ENCODE data around the gene UBE2M. TPM values are rescaled to one million over a fixed set of nuclear protein-coding genes. Genes with fewer than 3 reads are reported as not detected.
A peak's percentile ranks its signal among the peaks of the same experiment; 100 is the strongest.

Gene UBE2M
- total RNA-seq, 1 experiment from 2014 or later: 133 TPM

- H3K27me3 Mint-ChIP-seq (ENCODE audit: insufficient read depth, unreplicated experiment): no peaks in the 10 kb centered on the region
- H3K4me1 Mint-ChIP-seq (ENCODE audit: low read depth, unreplicated experiment): no peaks in the 10 kb centered on the region
- no TSS peak for BruUV-seq (replicated peaks)
- DNase-seq: no peak
- peaks cover 18% of the 10 kb centered on the region for H3K36me3 Mint-ChIP-seq (ENCODE audit: insufficient read depth, unreplicated experiment)
- ChIA-PET POLR2A (no interaction called here), CTCF (no interaction called here)
- Histone ChIP-seq H3K9me3 (no peaks in the 10 kb centered on the region), H3K4me1 (no peaks in the 10 kb centered on the region), H3K36me3 (ENCODE audit: control insufficient read depth, insufficient read depth, low read length) (no peaks in the 10 kb centered on the region; the same call in 1 of the 2 replicates), H3K4me3 (ENCODE audit: low read depth, low read length) (no peak overlapping the region), H3K27me3 (replicated peaks; ENCODE audit: control insufficient read depth, insufficient read depth, low read length) (no peaks in the 10 kb centered on the region)
- H3K4me3 Mint-ChIP-seq (ENCODE audit: unreplicated experiment): no peak overlapping the region
- intact Hi-C loops (cut with micrococcal nuclease; ENCODE audit: unreplicated experiment): no loop called here
- H3K9me3 Mint-ChIP-seq (ENCODE audit: unreplicated experiment): no peaks in the 10 kb centered on the region
- no peak for TF ChIP-seq CTCF (IDR thresholded peaks at IDR 0.05; ENCODE audit: insufficient read depth in 1 of 2, low read depth in 1 of 2, low read length in 1 of 2, severe bottlenecking in 1 of 2, unreplicated experiment in 1 of 2)
- no peak overlapping the region for H3K27ac Mint-ChIP-seq (ENCODE audit: unreplicated experiment)
These were observed 24.6 kb upstream of the UBE2M start for GRCh38 chr19:58582985-58583384.

GRCh38 chr19:58581227-58582141 lies 23.1 kb upstream of the UBE2M start:
- Mint-ChIP-seq H3K4me1 (ENCODE audit: low read depth, unreplicated experiment) (no peaks in the 10 kb centered on the region), H3K4me3 (ENCODE audit: unreplicated experiment) (no peak overlapping the region), H3K27me3 (ENCODE audit: insufficient read depth, unreplicated experiment) (no peaks in the 10 kb centered on the region), H3K36me3 (ENCODE audit: insufficient read depth, unreplicated experiment) (peaks cover 18% of the 10 kb centered on the region), H3K9me3 (ENCODE audit: unreplicated experiment) (no peaks in the 10 kb centered on the region), H3K27ac (ENCODE audit: unreplicated experiment) (no peak overlapping the region)
- POLR2A ChIA-PET: no interaction called here
- intact Hi-C loops (cut with micrococcal nuclease; ENCODE audit: unreplicated experiment): no loop called here
- Histone ChIP-seq H3K9me3 (no peaks in the 10 kb centered on the region), H3K27me3 (replicated peaks; ENCODE audit: control insufficient read depth, insufficient read depth, low read length) (no peaks in the 10 kb centered on the region), H3K4me1 (no peaks in the 10 kb centered on the region), H3K36me3 (ENCODE audit: control insufficient read depth, insufficient read depth, low read length) (no peaks in the 10 kb centered on the region; the same call in 1 of the 2 replicates), H3K4me3 (ENCODE audit: low read depth, low read length) (no peak overlapping the region)
- CTCF ChIA-PET: no interaction called here
- BruUV-seq (replicated peaks): no TSS peak
- TF ChIP-seq CTCF (IDR thresholded peaks at IDR 0.05; ENCODE audit: insufficient read depth in 1 of 2, low read depth in 1 of 2, low read length in 1 of 2, severe bottlenecking in 1 of 2, unreplicated experiment in 1 of 2): peak in 1 of 2 experiments; percentile 23
- DNase-seq: peak; percentile 43 to 58

DNA sequence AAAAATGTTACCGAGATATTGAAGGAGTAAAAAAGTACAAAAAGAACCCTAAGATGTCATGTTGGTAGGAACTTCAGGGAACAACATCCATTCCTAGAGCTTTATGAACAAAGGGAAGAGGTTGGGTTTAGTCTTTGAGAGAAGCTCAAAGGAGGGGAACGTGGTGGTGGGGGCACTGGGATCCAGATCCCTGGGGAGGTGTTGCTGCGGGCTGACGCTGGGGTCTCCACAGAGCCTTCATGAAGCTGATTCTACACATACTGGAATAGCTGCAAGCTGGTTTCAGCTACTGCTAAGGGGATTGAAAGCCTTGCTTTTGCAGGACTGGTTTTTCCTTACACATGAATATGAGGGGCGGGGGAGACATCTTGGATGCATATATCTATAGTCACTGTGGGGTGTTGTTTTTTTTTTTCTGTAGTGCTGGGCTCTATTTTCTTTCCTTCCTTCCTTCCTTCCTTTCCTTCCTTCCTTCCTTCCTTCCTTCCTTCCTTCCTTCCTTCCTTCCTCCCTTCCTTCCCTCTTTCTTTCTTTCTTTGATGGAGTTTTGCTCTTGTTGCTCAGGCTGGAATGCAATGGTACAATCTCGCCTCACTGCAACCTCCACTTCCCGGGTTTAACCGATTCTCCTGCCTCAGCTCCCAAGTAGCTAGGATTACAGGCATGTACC lies 21.2 kb upstream of the UBE2M start:
- intact Hi-C loops (cut with micrococcal nuclease; ENCODE audit: unreplicated experiment): no loop called here
- no peaks in the 10 kb centered on the region; the same call in 1 of the 2 replicates for H3K36me3 ChIP-seq (ENCODE audit: control insufficient read depth, insufficient read depth, low read length)
- no peaks in the 10 kb centered on the region for H3K9me3 ChIP-seq
- no peak for DNase-seq
- H3K27me3 ChIP-seq (replicated peaks; ENCODE audit: control insufficient read depth, insufficient read depth, low read length): no peaks in the 10 kb centered on the region
- ChIA-PET CTCF (no interaction called here), POLR2A (interaction anchor here (0.5 kb wide), 1 partner anchor 27 kb away, joined by 3 read pairs; no protein-coding TSS in a partner anchor)
- H3K27ac Mint-ChIP-seq (ENCODE audit: unreplicated experiment): no peak overlapping the region
- H3K36me3 Mint-ChIP-seq (ENCODE audit: insufficient read depth, unreplicated experiment): peaks cover 23% of the 10 kb centered on the region
- no peaks in the 10 kb centered on the region for H3K4me1 Mint-ChIP-seq (ENCODE audit: low read depth, unreplicated experiment)
- H3K4me1 ChIP-seq: no peaks in the 10 kb centered on the region
- no peak for TF ChIP-seq CTCF (IDR thresholded peaks at IDR 0.05; ENCODE audit: insufficient read depth in 1 of 2, low read depth in 1 of 2, low read length in 1 of 2, severe bottlenecking in 1 of 2, unreplicated experiment in 1 of 2)
- no peak overlapping the region for H3K4me3 ChIP-seq (ENCODE audit: low read depth, low read length)
- H3K9me3 Mint-ChIP-seq (ENCODE audit: unreplicated experiment): no peaks in the 10 kb centered on the region
- H3K27me3 Mint-ChIP-seq (ENCODE audit: insufficient read depth, unreplicated experiment): no peaks in the 10 kb centered on the region
- no peak overlapping the region for H3K4me3 Mint-ChIP-seq (ENCODE audit: unreplicated experiment)
- BruUV-seq (replicated peaks): no TSS peak

Data from Caco-2 (cell line).